HG03432 (cell line): ENCODE results near the gene FIGNL2.
"Not testable (repeated sequence)": the region's sequence is repeated elsewhere in the genome, so short reads cannot be mapped to it uniquely, and the experiment has no call there.

ENCODE experiments used
- ATAC-seq: cut with Tn5 transposase; IDR thresholded peaks from one replicate; pipeline ENCODE4 v1.9.1; 2021; ENCODE audit warnings: mild to moderate bottlenecking, moderate library complexity; ENCODE audit not compliant: unreplicated experiment

FIGNL2 gene

GRCh38 chr12:51837286-51837685 is 11.2 kb downstream of the FIGNL2 start:
- ATAC-seq, result no peak

DNA sequence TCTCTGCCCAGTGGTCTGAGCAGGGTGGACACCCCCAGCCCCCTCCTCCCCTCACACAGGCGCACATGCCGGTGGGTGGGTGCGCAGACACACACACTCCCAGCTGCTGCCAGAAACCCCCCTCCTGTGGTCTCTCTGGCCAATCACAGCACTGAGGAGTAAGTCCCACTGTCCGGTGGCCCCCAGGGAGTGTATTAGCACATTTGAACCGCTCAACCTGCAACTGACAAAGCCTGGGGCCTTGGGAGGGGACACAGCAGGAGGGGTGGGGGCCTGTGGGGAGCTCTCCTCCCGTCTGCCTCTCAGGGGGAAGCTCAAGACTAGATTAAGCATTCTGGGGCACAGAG is 11.7 kb downstream of the FIGNL2 start:
- no peak for ATAC-seq

GRCh38 chr12:51836041-51836826 is 12.3 kb downstream of the FIGNL2 start:
- ATAC-seq, result no peak

DNA sequence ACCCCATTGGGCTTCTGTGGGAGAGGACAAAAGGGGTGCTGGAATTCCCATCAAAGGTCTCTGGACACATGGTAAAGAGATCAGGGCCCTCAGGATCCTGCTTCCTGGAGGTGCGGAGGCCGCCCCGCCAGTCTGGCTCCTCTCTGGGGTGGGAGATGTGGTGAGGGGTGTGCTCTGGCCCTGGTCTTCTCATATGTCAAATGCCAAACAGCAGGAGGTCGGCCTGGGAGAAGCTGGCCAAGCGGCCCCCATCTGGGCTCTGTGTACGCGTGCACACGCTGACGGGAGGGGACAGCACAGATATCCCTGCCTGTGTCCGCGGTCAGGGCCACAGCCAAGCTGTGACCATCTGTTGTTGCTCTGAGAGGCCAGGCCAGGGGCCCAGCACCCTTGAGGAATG is 14.1 kb downstream of the FIGNL2 start:
- ATAC-seq, result no peak

- no peak for ATAC-seq
These were observed 14.9 kb downstream of the FIGNL2 start for GRCh38 chr12:51833448-51834227.

DNA sequence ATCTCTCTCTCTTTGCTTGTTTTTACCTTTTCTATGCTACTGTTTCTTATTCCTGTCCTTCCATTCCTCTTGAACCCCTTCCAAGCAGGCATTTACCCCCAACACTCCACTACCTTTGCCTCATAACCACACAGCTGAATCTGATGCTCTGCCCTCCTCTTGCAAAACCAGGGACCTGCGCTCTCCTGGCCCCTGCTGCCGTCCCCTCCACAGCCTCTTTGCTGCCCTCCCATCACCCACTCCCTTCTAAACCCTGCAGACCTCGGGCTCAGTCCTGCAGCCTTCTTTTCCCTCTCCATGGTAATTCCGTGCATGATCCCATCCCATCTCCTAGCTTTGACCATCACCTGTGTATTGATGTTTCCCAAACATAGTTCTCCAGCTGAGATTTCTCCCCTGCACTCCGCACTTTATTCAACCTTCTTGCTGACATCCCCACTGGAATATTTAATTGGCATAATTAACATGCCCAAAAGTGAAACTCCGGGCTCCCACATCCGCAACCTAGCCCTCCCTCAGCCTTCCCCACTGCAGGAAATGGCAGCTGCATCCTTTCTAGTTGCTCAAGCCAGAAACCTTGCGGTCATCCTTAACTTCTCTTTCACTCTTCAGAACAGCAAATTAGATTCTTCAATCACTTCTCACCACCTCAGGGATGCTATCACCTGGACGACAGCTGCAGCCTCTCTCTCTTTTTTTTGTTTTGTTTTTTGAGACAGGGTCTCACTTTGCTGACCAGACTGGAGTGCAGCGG is 16.0 kb downstream of the FIGNL2 start:
- ATAC-seq, result no peak

- ATAC-seq, result not testable (repeated sequence)
These were observed 16.7 kb downstream of the FIGNL2 start for GRCh38 chr12:51831817-51832216.

GRCh38 chr12:51829641-51830040 is 18.9 kb downstream of the FIGNL2 start:
- no peak for ATAC-seq

DNA sequence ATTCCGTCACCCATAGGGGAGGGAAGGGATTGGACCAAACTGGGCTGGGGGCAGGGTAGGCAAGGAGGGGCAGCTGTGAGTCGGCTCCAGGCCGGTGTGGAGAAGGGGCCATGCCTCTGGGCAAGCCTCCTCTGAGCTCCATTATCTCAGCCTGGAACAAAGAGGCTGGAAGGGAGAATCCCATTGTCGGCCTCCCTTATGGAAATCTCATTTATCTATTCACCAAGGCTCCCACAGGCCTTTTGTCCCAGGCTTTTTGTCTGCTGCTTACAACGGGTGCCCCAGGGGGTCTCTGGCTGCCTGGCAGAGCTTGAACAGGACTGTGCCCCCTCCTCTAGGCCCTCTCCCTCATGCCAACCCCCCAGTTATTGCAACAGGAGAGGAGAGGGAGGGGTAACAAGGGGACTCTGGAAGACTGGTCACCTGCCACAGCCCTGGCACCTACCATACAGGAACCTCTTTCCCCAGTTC is 19.5 kb downstream of the FIGNL2 start:
- no peak for ATAC-seq

DNA sequence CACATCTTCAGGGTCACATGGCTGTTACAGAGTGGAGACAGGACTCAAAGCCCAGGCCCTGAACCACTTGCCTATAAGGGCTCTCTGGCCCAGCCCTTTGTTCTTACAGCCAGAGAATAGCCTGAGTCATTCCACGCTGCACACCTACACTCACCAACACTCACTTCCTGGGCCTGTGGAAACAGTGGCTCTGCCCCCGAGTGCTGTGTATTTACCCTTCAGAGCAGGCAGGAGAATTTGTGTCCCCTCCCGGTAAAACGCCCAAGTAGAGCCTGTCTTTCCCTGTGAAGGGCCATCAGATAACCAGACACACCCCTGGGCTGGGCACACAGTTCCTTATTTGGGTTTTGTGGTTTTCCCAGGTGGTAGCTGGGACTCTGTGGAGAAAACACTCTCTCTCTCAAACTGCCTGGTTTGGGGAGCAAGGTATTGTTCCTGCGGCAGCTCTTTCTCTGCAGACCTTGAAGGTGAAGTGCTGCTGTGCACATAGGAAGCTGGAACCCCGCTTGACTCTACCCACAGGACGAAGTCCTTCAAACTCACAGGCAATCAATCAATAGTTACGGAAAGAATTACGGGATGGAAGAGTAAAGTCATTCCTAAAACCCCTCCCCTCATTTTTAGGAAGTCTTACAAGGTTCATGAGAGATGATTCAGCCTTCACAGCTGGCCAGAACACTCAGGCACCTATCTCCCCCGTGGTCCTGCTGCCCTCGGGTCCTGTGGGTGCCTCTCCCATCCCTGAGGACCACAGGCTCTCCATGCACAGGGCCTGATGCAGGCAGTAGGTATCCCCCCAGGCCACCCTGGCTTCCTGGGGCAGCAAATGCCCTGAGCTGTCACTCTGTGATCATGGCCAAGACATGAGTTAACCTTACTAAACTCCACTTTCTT is 20.3 kb downstream of the FIGNL2 start:
- no peak for ATAC-seq

DNA sequence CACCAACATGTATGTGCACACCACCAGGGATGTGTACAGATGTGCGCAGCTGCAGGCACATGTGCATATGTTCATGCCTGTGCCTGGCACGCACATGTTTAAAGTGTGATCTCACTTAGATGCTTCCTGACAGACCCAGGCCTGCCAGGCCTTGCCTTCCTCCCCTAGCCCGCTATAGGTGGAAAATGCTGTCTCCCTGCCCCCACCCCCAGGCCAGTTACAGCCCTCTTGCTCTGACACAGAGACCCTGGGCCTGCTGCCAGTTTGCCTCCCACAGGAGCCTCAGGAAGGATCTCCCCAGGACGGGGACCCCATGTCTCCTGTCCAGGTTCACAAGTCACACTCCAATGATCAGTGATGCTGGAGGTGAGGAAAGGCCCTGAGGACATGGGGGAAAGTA is 21.6 kb downstream of the FIGNL2 start:
- no peak for ATAC-seq

GRCh38 chr12:51825216-51825615 is 23.3 kb downstream of the FIGNL2 start:
- no peak for ATAC-seq

GRCh38 chr12:51823875-51824565 is 24.5 kb downstream of the FIGNL2 start:
- ATAC-seq, result no peak

- ATAC-seq, result no peak
These were observed 25.6 kb downstream of the FIGNL2 start for GRCh38 chr12:51822956-51823355.

DNA sequence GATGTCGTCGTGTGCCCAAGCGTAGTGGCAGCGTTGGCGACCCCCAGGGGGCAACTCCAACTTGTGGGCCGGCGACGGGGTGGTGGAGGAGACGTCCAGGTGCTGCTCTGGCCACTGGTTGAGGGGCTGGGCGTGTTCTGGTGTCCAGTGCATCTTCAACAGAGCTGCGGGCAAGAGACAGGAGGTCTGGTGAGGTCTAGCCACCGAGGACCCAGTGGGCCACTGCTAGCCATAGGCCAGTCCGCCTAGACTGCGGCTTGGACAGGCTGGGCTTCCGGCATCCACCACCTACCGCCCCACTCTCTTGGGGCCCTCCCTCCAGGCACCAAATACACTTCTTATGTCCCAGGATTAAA is 26.3 kb downstream of the FIGNL2 start:
- ATAC-seq, result no peak

GRCh38 chr12:51821440-51822260 is 26.9 kb downstream of the FIGNL2 start:
- no peak for ATAC-seq

DNA sequence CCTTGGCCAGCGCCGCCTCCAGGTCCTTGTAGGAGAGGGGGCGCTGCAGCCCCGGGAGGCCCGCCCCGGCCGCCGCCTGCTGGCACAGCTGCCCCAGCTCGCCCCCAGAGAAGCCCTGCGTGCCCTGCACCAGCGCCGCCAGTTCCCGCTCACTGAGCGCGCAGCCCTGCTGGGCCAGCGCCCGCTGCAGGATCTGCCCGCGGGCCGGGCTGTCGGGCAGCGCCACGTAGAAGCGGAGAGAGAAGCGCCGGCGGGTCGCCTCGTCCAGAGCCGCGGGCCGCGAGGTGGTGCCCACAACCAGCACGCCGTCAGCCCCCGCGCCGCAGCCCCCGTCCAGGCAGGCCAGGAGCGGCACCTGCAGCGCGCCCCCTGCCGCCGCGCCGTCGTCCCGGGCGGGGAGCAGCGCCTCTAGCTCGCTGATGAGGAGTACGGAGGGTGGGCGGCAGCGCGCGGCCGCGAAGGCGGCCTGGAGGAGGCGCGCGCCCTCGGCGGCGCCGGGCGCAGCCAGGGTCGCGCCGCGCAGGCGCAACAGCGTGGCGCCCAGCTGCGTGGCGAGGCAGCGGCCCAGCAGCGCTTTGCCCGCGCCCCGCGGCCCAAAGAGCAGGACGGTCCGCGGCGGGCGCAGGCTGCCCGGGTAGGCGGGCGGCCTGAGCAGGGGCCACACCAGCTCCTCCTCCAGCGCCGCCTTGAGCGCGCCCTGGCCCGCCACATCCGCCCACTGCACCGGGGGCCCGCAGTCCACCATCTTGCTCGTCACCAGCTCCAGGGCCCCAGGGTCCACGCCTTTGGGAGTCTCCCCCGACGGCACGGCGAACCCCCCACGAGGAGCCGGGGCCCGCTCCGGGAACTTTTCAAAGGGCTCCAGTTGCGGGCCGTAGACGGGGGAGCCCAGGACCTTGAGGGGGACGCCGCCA is 27.7 kb downstream of the FIGNL2 start:
- ATAC-seq, result no peak
